Amniotic stem cell (primary cell): ENCODE results near the gene CTSD.
"Not testable (repeated sequence)": the region's sequence is repeated elsewhere in the genome, so short reads cannot be mapped to it uniquely, and the experiment has no call there.

ENCODE experiments used
- DNase-seq: peaks from one replicate; lab custom pipeline; 2025; lab: John Stamatoyannopoulos, UW

Gene CTSD

GRCh38 chr11:1770061-1770460 is 6.3 kb upstream of the CTSD start:
- no peak for DNase-seq

GRCh38 chr11:1769304-1769936 is 5.7 kb upstream of the CTSD start:
- not testable (repeated sequence) for DNase-seq

- DNase-seq = no peak
These were observed 4.4 kb upstream of the CTSD start for GRCh38 chr11:1768141-1768469.

GRCh38 chr11:1767399-1768140 is 3.8 kb upstream of the CTSD start:
- no peak for DNase-seq

- DNase-seq = no peak
These were observed 3.1 kb upstream of the CTSD start for GRCh38 chr11:1766719-1767398.

GRCh38 chr11:1765871-1766718 is 2.4 kb upstream of the CTSD start:
- no peak for DNase-seq

- DNase-seq = no peak
These were observed 361 bp downstream of the CTSD start for GRCh38 chr11:1763336-1763795.

GRCh38 chr11:1762537-1763302 is 1.0 kb downstream of the CTSD start:
- DNase-seq = no peak

- no peak for DNase-seq
These were observed 1.7 kb downstream of the CTSD start for GRCh38 chr11:1761857-1762536.

- no peak for DNase-seq
These were observed 2.4 kb downstream of the CTSD start for GRCh38 chr11:1761110-1761856.

GRCh38 chr11:1760351-1761109 is 3.2 kb downstream of the CTSD start:
- no peak for DNase-seq

- no peak for DNase-seq
These were observed 3.9 kb downstream of the CTSD start for GRCh38 chr11:1759851-1760220.

- no peak for DNase-seq
These were observed 4.4 kb downstream of the CTSD start for GRCh38 chr11:1759151-1759850.

- no peak for DNase-seq
These were observed 5.0 kb downstream of the CTSD start for GRCh38 chr11:1758611-1759150.

GRCh38 chr11:1757861-1758610 is 5.7 kb downstream of the CTSD start:
- DNase-seq = no peak

GRCh38 chr11:1756791-1757771 is 6.6 kb downstream of the CTSD start:
- DNase-seq = no peak
